GM13976 (cell line): Measurements from ENCODE around the gene RASA1.
"Not testable (repeated sequence)": the region's sequence is repeated elsewhere in the genome, so short reads cannot be mapped to it uniquely, and the experiment has no call there.

Experiments
- DNase-seq: peaks from one replicate; pipeline ENCODE4 v3.0.0; 2012; ENCODE audit warnings: low spot score
- CTCF ChIP-seq: IDR thresholded peaks from 2 replicates; pipeline ENCODE4 v1.5.1; 2012; ENCODE audit warnings: borderline replicate concordance, mild to moderate bottlenecking; ENCODE audit not compliant: insufficient read depth; ENCODE audit errors: extremely low read depth, missing control alignments, control extremely low read depth
- in situ Hi-C: fragments of 300-500 bp; cut with MboI; formaldehyde crosslinking; loops from one replicate; pipeline ENCODE4 v1.12.0; 2022; ENCODE audit warnings: low sequenced_read_pairs, mixed read lengths, inconsistent platforms; ENCODE audit not compliant: unreplicated experiment

The RASA1 gene

DNA sequence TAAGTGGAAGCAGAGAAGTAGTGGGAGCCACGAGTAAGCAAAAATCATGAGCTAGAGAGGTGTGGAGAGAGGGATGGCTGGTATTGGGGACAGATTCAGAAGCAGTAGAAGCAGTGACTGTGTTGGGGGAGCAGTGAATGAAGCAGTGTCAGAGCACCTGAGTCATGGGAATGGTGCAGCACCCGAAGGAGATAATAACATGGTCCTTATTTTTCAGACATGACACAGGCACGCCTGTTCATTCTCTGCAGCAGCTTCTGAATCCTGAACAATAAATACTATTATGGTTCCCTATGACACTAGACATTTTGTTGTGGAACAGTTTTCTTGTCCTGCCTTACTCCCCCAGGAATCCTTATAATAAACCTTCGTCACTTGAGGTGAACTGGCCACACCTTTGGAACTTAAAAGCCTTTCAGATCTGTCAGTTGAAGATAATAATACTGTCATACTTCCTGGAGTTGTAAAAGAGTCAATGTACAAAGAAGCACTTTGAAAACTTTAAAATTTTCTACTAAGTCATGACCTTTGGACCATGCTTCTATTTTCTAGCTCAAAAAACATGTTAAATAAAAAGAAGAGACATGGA, 7.0 kb upstream of the RASA1 start:
- no peak for TF ChIP-seq CTCF
- no peak for DNase-seq
- in situ Hi-C loops = no loop called here

DNA sequence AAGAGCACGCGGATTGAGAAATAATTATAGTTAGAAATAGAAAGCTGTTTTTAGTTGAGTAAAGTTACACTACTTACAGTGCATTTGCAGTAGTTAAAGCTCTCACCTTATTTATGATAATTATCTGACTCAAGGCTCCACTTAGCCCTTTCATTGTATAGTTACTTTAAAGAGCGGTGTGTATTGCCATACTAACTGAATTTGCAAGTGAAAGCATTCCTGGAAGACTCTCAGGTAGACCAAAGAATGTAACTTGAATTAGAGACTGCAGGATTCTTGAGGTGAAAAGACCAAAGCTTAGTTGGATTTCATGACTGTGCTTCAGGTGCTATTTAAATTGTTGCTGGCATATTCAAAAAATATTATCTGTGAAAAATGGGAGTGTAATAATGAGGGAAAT, 4.2 kb upstream of the RASA1 start:
- in situ Hi-C loops = no loop called here
- TF ChIP-seq CTCF = no peak
- DNase-seq = no peak

DNA sequence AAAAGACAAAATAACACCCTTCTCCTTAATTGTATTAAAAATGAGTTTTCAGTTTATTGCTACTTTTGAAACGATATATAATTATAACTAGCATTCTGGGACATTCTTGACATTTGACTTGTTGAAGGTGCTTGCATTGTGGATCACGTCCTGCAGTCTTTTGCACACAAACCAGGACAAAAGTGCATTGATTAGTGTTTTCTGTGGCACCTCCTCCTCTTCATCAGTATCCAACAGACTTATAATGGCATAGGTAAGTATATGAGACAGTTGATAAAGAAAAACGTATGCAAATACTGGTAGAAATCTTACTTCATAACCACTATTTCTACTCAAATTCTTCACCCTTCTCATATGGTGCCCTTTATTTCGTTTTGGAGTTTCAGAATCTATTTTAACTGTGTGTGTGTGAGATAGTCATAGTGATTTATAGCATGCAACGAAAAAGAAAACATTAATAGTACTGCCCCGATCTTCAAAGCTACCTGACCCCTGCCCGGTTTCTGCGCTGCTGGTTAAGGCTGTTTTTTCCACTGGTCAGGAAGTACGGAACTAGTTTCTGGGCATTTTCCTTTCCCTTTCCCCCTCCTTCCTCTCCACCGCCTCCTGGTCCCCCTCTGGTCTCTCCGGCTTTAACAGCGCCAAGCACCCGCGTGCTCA, 639 bp upstream of the RASA1 start:
- in situ Hi-C loops = no loop called here
- TF ChIP-seq CTCF = no peak
- DNase-seq = no peak

- peak; percentile 71 for DNase-seq
- in situ Hi-C loops = no loop called here
- no peak for TF ChIP-seq CTCF
Observed at GRCh38 chr5:87268126-87268969, 665 bp downstream of the RASA1 start.

DNA sequence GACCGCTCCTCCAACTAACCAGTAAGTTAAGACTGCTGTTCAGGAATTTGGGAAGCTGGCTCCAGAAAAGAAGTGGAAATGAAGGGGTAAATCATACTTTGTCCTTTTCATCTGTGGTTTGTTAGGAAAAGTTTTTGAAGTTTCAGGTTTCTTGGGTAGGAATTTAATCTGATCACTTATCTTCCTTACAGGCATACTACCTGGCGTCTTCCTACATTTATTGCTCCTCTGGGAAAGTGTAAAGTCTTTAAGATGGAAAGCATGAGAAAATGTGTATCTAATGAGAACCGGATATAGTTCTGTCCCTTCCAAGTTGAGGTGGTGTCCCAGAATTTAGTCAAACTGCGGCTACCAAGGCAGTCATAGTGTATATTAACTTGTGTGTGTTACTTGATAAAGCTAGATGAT, 1.3 kb downstream of the RASA1 start:
- no peak for TF ChIP-seq CTCF
- in situ Hi-C loops = no loop called here
- DNase-seq = peak; percentile 27

- in situ Hi-C loops, DNase-seq: not testable (repeated sequence)
Observed at GRCh38 chr5:87270888-87271287, 3.2 kb downstream of the RASA1 start.

GRCh38 chr5:87276655-87277054, 9.0 kb downstream of the RASA1 start:
- no peak for DNase-seq
- no peak for TF ChIP-seq CTCF
- in situ Hi-C loops = no loop called here
